HepG2 (cell line): Measurements from ENCODE around the gene EIF4ENIF1. TPM values are rescaled to one million over a fixed set of nuclear protein-coding genes. Genes with fewer than 3 reads are reported as not detected.

Experiments used
- CBX1 ChIP-seq: IDR thresholded peaks from one replicate; pipeline ENCODE4 v1.6.1; 2016; ENCODE audit warnings: antibody characterized with exemption, low read depth
- CEBPG ChIP-seq: IDR thresholded peaks from 2 replicates; pipeline ENCODE4 v1.6.1; 2016
- FOXP1 ChIP-seq, 2 experiments: fragments of 450-650 bp in 1 of 2; IDR thresholded peaks; 2 replicates each; pipeline ENCODE4 v1.6.1; 2017 to 2018; ENCODE audit warnings: antibody characterized with exemption in 1 of 2
- HNRNPK ChIP-seq: fragments of 200-400 bp; formaldehyde crosslinking; IDR thresholded peaks from 2 replicates; pipeline ENCODE4 v1.6.1; 2018; ENCODE audit warnings: low read length, low read depth, moderate library complexity, mild to moderate bottlenecking; ENCODE audit not compliant: poor library complexity, severe bottlenecking
- HOXD1 ChIP-seq: sonication (generic); formaldehyde crosslinking; IDR thresholded peaks from 2 replicates; pipeline ENCODE4 v1.5.0; 2020; ENCODE audit warnings: missing genetic modification reagents
- JUND ChIP-seq: sonication (generic); formaldehyde crosslinking; IDR thresholded peaks from 2 replicates; pipeline ENCODE4 v1.8.0; 2022; ENCODE audit warnings: mild to moderate bottlenecking, missing genetic modification reagents
- KMT2A ChIP-seq: sonication (generic); formaldehyde crosslinking; IDR thresholded peaks from 2 replicates; pipeline ENCODE4 v1.4.0; 2020; ENCODE audit warnings: missing genetic modification reagents
- MATR3 ChIP-seq: sonication (generic); formaldehyde crosslinking; IDR thresholded peaks from 2 replicates; pipeline ENCODE4 v1.4.0; 2020; ENCODE audit warnings: missing genetic modification reagents
- MYC ChIP-seq: sonication (generic); formaldehyde crosslinking; IDR thresholded peaks from 2 replicates; pipeline ENCODE4 v1.9.0; 2021; ENCODE audit warnings: missing genetic modification reagents, borderline replicate concordance
- PHF8 ChIP-seq: sonication (generic); formaldehyde crosslinking; IDR thresholded peaks from 2 replicates; pipeline ENCODE4 v1.5.0; 2020; ENCODE audit warnings: missing genetic modification reagents
- POLR2G ChIP-seq: fragments of 200-400 bp; formaldehyde crosslinking; IDR thresholded peaks from 2 replicates; pipeline ENCODE4 v1.6.1; 2018; ENCODE audit warnings: mild to moderate bottlenecking, low read depth, low read length, moderate library complexity
- PRPF4 ChIP-seq: fragments of 200-400 bp; formaldehyde crosslinking; IDR thresholded peaks from 2 replicates; pipeline ENCODE4 v1.6.1; 2016; ENCODE audit warnings: low read length, low read depth; ENCODE audit not compliant: poor library complexity, severe bottlenecking
- RBAK ChIP-seq: sonication (generic); formaldehyde crosslinking; IDR thresholded peaks from 2 replicates; pipeline ENCODE4 v1.5.1; 2020; ENCODE audit warnings: mild to moderate bottlenecking, missing genetic modification reagents
- REXO4 ChIP-seq: sonication (generic); formaldehyde crosslinking; IDR thresholded peaks from 2 replicates; pipeline ENCODE4 v1.8.0; 2022; ENCODE audit warnings: missing genetic modification reagents, mild to moderate bottlenecking, borderline replicate concordance
- SMYD3 ChIP-seq: sonication (generic); formaldehyde crosslinking; IDR thresholded peaks from 2 replicates; pipeline ENCODE4 v1.8.1; 2023; ENCODE audit warnings: mild to moderate bottlenecking, missing genetic modification reagents
- SPEN ChIP-seq: sonication (generic); formaldehyde crosslinking; IDR thresholded peaks from 2 replicates; pipeline ENCODE4 v1.5.1; 2020; ENCODE audit warnings: low read depth, mild to moderate bottlenecking, missing genetic modification reagents
- TMF1 ChIP-seq: sonication (generic); formaldehyde crosslinking; IDR thresholded peaks from 2 replicates; pipeline ENCODE4 v1.8.1; 2022; ENCODE audit warnings: low read depth, missing genetic modification reagents
- TP53 ChIP-seq: sonication (generic); formaldehyde crosslinking; conservative IDR thresholded peaks from 2 replicates; pipeline ENCODE4 v1.4.0; 2020; ENCODE audit warnings: missing genetic modification reagents
- ZNF101 ChIP-seq: sonication (generic); formaldehyde crosslinking; IDR thresholded peaks from 2 replicates; pipeline ENCODE4 v1.4.0; 2020; ENCODE audit warnings: mild to moderate bottlenecking, low read depth, missing genetic modification reagents, borderline replicate concordance
- ZNF138 ChIP-seq: sonication (generic); formaldehyde crosslinking; IDR thresholded peaks from 2 replicates; pipeline ENCODE4 v1.5.0; 2020; ENCODE audit warnings: mild to moderate bottlenecking, low read depth, missing genetic modification reagents
- ZNF329 ChIP-seq: sonication (generic); formaldehyde crosslinking; IDR thresholded peaks from 2 replicates; pipeline ENCODE4 v1.9.0; 2021; ENCODE audit warnings: low read depth, mild to moderate bottlenecking, missing genetic modification reagents
- ZNF709 ChIP-seq: sonication (generic); formaldehyde crosslinking; IDR thresholded peaks from 2 replicates; pipeline ENCODE4 v1.5.0; 2020; ENCODE audit warnings: mild to moderate bottlenecking, missing genetic modification reagents
- ZNF747 ChIP-seq: sonication (generic); formaldehyde crosslinking; IDR thresholded peaks from 2 replicates; pipeline ENCODE4 v1.8.1; 2023; ENCODE audit warnings: missing genetic modification reagents, mild to moderate bottlenecking, borderline replicate concordance
- ZSCAN31 ChIP-seq: sonication (generic); formaldehyde crosslinking; IDR thresholded peaks from 2 replicates; pipeline ENCODE4 v1.5.0; 2020; ENCODE audit warnings: low read depth, mild to moderate bottlenecking, missing genetic modification reagents
- polyA plus RNA-seq, 8 experiments: library from polyadenylated mRNA; depleted of rRNA in 3 of 8; stranded (reverse) in 7 of 8; unstranded in 1 of 8; fragments of >200 nt; fragmentation: Illumina TruSeq in 4 of 8; extraction: Trizol in 4 of 8; gene quantifications; 2 replicates each; pipeline versions ENCODE4 v1.2.1 to v1.2.3, GENCODE V29; 2011 to 2016; ENCODE audit warnings: low read depth in 4 of 8, missing spikeins in 1 of 8, mixed read lengths in 1 of 8; ENCODE audit not compliant: insufficient read depth in 1 of 8
- total RNA-seq, 5 experiments: library from RNA; depleted of rRNA; stranded (reverse); fragments of >200 nt; fragmentation: Illumina TruSeq; extraction: Trizol; gene quantifications; 2 replicates each; pipeline ENCODE4 v1.2.3, GENCODE V29; 2016; ENCODE audit warnings: low read depth in 1 of 5
- TF ChIP-seq, protein P1 (sequence below): IDR thresholded peaks from 2 replicates; pipeline ENCODE4 v1.6.1; 2016; ENCODE audit warnings: missing compliant biosample characterization, missing genetic modification reagents, borderline replicate concordance
- TF ChIP-seq, protein P2 (sequence below): sonication (generic); formaldehyde crosslinking; IDR thresholded peaks from 2 replicates; pipeline ENCODE4 v1.8.0; 2022; ENCODE audit warnings: mild to moderate bottlenecking, missing genetic modification reagents, moderate library complexity
- TF ChIP-seq, protein P3 (sequence below): sonication (generic); formaldehyde crosslinking; IDR thresholded peaks from 2 replicates; pipeline ENCODE4 v1.5.1; 2020; ENCODE audit warnings: missing genetic modification reagents, mild to moderate bottlenecking, borderline replicate concordance

Gene EIF4ENIF1
- total and polyA plus RNA-seq, 2 of the 13 experiments (the other 11 are each of a cell fraction or from before 2014, with no cell fraction given), result 11.9 to 12.3 TPM

DNA sequence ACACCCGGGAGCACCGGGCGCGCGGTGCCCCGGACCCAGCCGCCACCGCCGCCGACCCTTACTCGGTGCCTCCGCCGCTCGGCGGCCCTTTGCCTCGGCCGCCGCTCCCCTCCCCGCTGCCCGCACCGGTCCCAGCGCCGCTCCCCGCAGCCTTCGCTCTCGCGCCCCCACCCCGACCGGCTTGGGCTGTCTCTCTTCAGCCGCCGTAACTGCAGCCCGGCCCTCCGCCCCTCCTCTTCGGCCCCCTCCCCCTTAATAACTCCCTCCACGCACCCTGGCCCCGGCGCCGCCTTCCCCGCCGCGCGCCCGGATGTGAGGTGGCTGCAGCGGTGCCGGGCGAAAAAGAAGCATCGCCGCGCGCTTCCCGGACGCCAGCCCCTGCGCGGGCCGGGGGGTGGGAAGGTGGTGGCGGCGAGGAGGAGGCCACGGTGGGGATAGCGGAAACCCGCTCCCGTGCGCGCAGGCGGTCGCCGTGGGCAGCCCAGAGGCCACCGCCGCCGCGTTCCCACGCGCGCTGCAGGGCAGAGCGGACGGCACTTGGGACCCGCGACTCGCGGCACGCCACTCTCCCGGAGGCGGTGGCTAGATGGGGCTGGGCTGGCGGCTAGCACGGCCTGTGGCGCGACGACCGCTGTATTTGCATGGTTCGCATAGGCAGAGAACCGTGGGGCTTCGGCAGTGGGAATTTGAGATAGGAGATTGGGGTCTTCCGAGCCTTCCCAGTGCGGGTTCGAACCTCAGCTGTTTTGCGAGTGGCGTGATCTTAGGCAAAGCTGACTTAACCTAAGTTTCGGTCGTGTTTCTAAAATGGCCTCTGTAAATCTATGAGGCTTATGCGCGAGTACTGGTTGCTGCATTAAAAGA is at the start of gene EIF4ENIF1 (continued):
- TF ChIP-seq CBX1, result peak; percentile 58
- peak; percentile 78; the same call in 1 of the 2 replicates for TF ChIP-seq TMF1 (CRISPR knock-in tag)
- TF ChIP-seq POLR2G, result peak; percentile 71
- TF ChIP-seq, protein P1, sequence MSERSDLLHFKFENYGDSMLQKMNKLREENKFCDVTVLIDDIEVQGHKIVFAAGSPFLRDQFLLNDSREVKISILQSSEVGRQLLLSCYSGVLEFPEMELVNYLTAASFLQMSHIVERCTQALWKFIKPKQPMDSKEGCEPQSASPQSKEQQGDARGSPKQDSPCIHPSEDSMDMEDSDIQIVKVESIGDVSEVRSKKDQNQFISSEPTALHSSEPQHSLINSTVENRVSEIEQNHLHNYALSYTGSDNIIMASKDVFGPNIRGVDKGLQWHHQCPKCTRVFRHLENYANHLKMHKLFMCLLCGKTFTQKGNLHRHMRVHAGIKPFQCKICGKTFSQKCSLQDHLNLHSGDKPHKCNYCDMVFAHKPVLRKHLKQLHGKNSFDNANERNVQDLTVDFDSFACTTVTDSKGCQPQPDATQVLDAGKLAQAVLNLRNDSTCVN (CRISPR knock-in tag), result no peak
- TF ChIP-seq, protein P2, sequence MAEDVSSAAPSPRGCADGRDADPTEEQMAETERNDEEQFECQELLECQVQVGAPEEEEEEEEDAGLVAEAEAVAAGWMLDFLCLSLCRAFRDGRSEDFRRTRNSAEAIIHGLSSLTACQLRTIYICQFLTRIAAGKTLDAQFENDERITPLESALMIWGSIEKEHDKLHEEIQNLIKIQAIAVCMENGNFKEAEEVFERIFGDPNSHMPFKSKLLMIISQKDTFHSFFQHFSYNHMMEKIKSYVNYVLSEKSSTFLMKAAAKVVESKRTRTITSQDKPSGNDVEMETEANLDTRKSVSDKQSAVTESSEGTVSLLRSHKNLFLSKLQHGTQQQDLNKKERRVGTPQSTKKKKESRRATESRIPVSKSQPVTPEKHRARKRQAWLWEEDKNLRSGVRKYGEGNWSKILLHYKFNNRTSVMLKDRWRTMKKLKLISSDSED (CRISPR knock-in tag), result no peak
- TF ChIP-seq HOXD1 (CRISPR knock-in tag), result 0 out of 2 replicates have a peak, but pooled peaks have one; percentile 9
- TF ChIP-seq RBAK (CRISPR knock-in tag), result no peak
- TF ChIP-seq CEBPG (CRISPR knock-in tag), result no peak
- peak; percentile 79; the same call in 1 of the 2 replicates for TF ChIP-seq ZSCAN31 (CRISPR knock-in tag)
- TF ChIP-seq HNRNPK, result peak; percentile 96
- peak; percentile 67 for TF ChIP-seq PHF8 (CRISPR knock-in tag)
- no peak for TF ChIP-seq REXO4 (CRISPR knock-in tag)
- TF ChIP-seq, protein P3, sequence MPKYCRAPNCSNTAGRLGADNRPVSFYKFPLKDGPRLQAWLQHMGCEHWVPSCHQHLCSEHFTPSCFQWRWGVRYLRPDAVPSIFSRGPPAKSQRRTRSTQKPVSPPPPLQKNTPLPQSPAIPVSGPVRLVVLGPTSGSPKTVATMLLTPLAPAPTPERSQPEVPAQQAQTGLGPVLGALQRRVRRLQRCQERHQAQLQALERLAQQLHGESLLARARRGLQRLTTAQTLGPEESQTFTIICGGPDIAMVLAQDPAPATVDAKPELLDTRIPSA (CRISPR knock-in tag), result no peak
- no peak; the same call in 1 of the 2 replicates for TF ChIP-seq ZNF101
- no peak for TF ChIP-seq MATR3 (CRISPR knock-in tag)
- 0 out of 2 replicates have a peak, but pooled peaks have one; percentile 77 for TF ChIP-seq ZNF138 (CRISPR knock-in tag)
- TF ChIP-seq JUND, result no peak
- TF ChIP-seq MYC (CRISPR knock-in tag), result peak; percentile 78
- no peak for TF ChIP-seq ZNF329 (CRISPR knock-in tag)
- peak; percentile 54; the same call in 1 of the 2 replicates for TF ChIP-seq ZNF747 (CRISPR knock-in tag)
- no peak for TF ChIP-seq FOXP1 (IDR thresholded peaks at IDR 0.05)
- TF ChIP-seq FOXP1 (CRISPR knock-in tag; IDR thresholded peaks at IDR 0.05), result no peak
- TF ChIP-seq TP53 (CRISPR knock-in tag), result no peak
- peak; percentile 48; the same call in 1 of the 2 replicates for TF ChIP-seq KMT2A (CRISPR knock-in tag)
- peak; percentile 24; the same call in 1 of the 2 replicates for TF ChIP-seq ZNF709 (CRISPR knock-in tag)
- no peak for TF ChIP-seq PRPF4
- peak; percentile 91 for TF ChIP-seq SPEN
- TF ChIP-seq SMYD3, result no peak
